ENCODE data around the gene IL1F10.

IL1F10 gene

GRCh38 chr2:113067681-113068080, at the start of gene IL1F10:
Gene IL1F10, plus strand, starts transcription at chr2:113067970. Its CDS starts 4,769 bp downstream, at chr2:113072739.
- TF ChIP-seq CTCF (IDR thresholded peaks at IDR 0.05; ENCODE audit: low read depth, low read length), result no peak
- DNase-seq (ENCODE audit: extremely low read depth, low read depth), result no peak

- no peak for DNase-seq (ENCODE audit: extremely low read depth, low read depth)
- no peak for TF ChIP-seq CTCF (IDR thresholded peaks at IDR 0.05; ENCODE audit: low read depth, low read length)
Measured at GRCh38 chr2:113018509-113018908, 49.3 kb upstream of the IL1F10 start.

- no peak for DNase-seq (ENCODE audit: extremely low read depth, low read depth)
- TF ChIP-seq CTCF (IDR thresholded peaks at IDR 0.05; ENCODE audit: low read depth, low read length), result no peak
Measured at GRCh38 chr2:113021312-113021711, 46.5 kb upstream of the IL1F10 start.

- TF ChIP-seq CTCF (IDR thresholded peaks at IDR 0.05; ENCODE audit: low read depth, low read length), result no peak
- no peak for DNase-seq (ENCODE audit: extremely low read depth, low read depth)
Measured at GRCh38 chr2:113024764-113025163, 43.0 kb upstream of the IL1F10 start.

GRCh38 chr2:113025737-113026136, 42.0 kb upstream of the IL1F10 start:
- no peak for TF ChIP-seq CTCF (IDR thresholded peaks at IDR 0.05; ENCODE audit: low read depth, low read length)
- DNase-seq (ENCODE audit: extremely low read depth, low read depth), result no peak

- DNase-seq (ENCODE audit: extremely low read depth, low read depth), result no peak
Measured at GRCh38 chr2:113027691-113028090, 40.1 kb upstream of the IL1F10 start.

GRCh38 chr2:113028112-113028511, 39.7 kb upstream of the IL1F10 start:
- DNase-seq (ENCODE audit: extremely low read depth, low read depth), result no peak
- TF ChIP-seq CTCF (IDR thresholded peaks at IDR 0.05; ENCODE audit: low read depth, low read length), result no peak

More at GRCh38 chr2:113027691-113028090, 40.1 kb upstream of the IL1F10 start:
- TF ChIP-seq CTCF (IDR thresholded peaks at IDR 0.05; ENCODE audit: low read depth, low read length), result no peak

Measured in AG09319 (cell line).